ENCODE measurements around the gene KDM3A. TPM values are rescaled to one million over a fixed set of nuclear protein-coding genes. Genes with fewer than 3 reads are reported as not detected.

The KDM3A gene
- total RNA-seq, 1 donor from 2014 or later: 55.8 TPM

GRCh38 chr2:86519349-86519748 is 78.2 kb downstream of the KDM3A start:
- Histone ChIP-seq H3K4me1 (peaks cover 3% of the 10 kb centered on the region), H3K27me3 (ENCODE audit: low read depth) (no peaks in the 10 kb centered on the region), H3K9me3 (peaks cover 7% of the 10 kb centered on the region), H3K27ac (no peak overlapping the region), H3K36me3 (no peaks in the 10 kb centered on the region), H3K4me3 (no peak overlapping the region)
- intact Hi-C loops (cut with DNase I): no loop called here
- DNase-seq (no peak), ATAC-seq (no peak)
- no peak for TF ChIP-seq CTCF (IDR thresholded peaks at IDR 0.05)

- intact Hi-C loops (cut with DNase I): no loop called here
- H3K4me1 ChIP-seq: peaks cover 3% of the 10 kb centered on the region
- H3K27me3 ChIP-seq (ENCODE audit: low read depth): no peaks in the 10 kb centered on the region
- no peak overlapping the region for H3K4me3 ChIP-seq
- H3K36me3 ChIP-seq: no peaks in the 10 kb centered on the region
- TF ChIP-seq CTCF (IDR thresholded peaks at IDR 0.05): no peak
- peaks cover 7% of the 10 kb centered on the region for H3K9me3 ChIP-seq
- H3K27ac ChIP-seq: no peak overlapping the region
- ATAC-seq (no peak), DNase-seq (no peak)
Measured at GRCh38 chr2:86520153-86520552, 79.0 kb downstream of the KDM3A start.

GRCh38 chr2:86521922-86522321 is 80.8 kb downstream of the KDM3A start:
- intact Hi-C loops (cut with DNase I): no loop called here
- no peak for ATAC-seq
- H3K27ac ChIP-seq: no peak overlapping the region
- peaks cover 13% of the 10 kb centered on the region for H3K36me3 ChIP-seq
- no peak for DNase-seq
- H3K4me3 ChIP-seq: no peak overlapping the region
- H3K4me1 ChIP-seq: peaks cover 3% of the 10 kb centered on the region
- no peak for TF ChIP-seq CTCF (IDR thresholded peaks at IDR 0.05)
- no peaks in the 10 kb centered on the region for H3K27me3 ChIP-seq (ENCODE audit: low read depth)
- H3K9me3 ChIP-seq: peaks cover 7% of the 10 kb centered on the region

GRCh38 chr2:86522711-86523110 is 81.5 kb downstream of the KDM3A start:
- H3K36me3 ChIP-seq: peaks cover 21% of the 10 kb centered on the region
- intact Hi-C loops (cut with DNase I): no loop called here
- H3K4me1 ChIP-seq: peaks cover 3% of the 10 kb centered on the region
- peaks cover 7% of the 10 kb centered on the region for H3K9me3 ChIP-seq
- H3K4me3 ChIP-seq: no peak overlapping the region
- no peak overlapping the region for H3K27ac ChIP-seq
- no peak for TF ChIP-seq CTCF (IDR thresholded peaks at IDR 0.05)
- H3K27me3 ChIP-seq (ENCODE audit: low read depth): no peaks in the 10 kb centered on the region
- ATAC-seq (no peak), DNase-seq (no peak)

- peaks cover 7% of the 10 kb centered on the region for H3K9me3 ChIP-seq
- ATAC-seq (no peak), DNase-seq (no peak)
- peaks cover 3% of the 10 kb centered on the region for H3K4me1 ChIP-seq
- H3K4me3 ChIP-seq: no peak overlapping the region
- no peak for TF ChIP-seq CTCF (IDR thresholded peaks at IDR 0.05)
- peaks cover 29% of the 10 kb centered on the region for H3K36me3 ChIP-seq
- intact Hi-C loops (cut with DNase I): no loop called here
- H3K27ac ChIP-seq: no peak overlapping the region
- no peaks in the 10 kb centered on the region for H3K27me3 ChIP-seq (ENCODE audit: low read depth)
Measured at GRCh38 chr2:86523491-86523890, 82.3 kb downstream of the KDM3A start.
